Fibroblast of lung (primary cell): ENCODE measurements around the gene AATF. TPM values are rescaled to one million over a fixed set of nuclear protein-coding genes. Genes with fewer than 3 reads are reported as not detected.

Source experiments
- DNase-seq, 2 donors: peaks; one replicate each; pipeline versions ENCODE4 v3.0.0 to v3.0.0-alpha.2; 2010; ENCODE audit warnings: low read depth in 2 of 2
- H2AFZ ChIP-seq: 2 replicates; pipeline ENCODE4 v1.5.1; 2012; ENCODE audit warnings: low read length, control low read depth, inconsistent platforms
- H3K27ac ChIP-seq: 2 replicates; pipeline ENCODE4 v1.5.1; 2011; ENCODE audit warnings: low read length, control low read depth; ENCODE audit not compliant: insufficient read depth
- H3K27me3 ChIP-seq: 2 replicates; pipeline ENCODE4 v1.5.1; 2011; ENCODE audit warnings: mild to moderate bottlenecking, low read length; ENCODE audit not compliant: control insufficient read depth, insufficient read depth
- H3K36me3 ChIP-seq: 2 replicates; pipeline ENCODE4 v1.5.1; 2011; ENCODE audit warnings: low read length; ENCODE audit not compliant: control insufficient read depth, insufficient read depth
- H3K4me1 ChIP-seq: 2 replicates; pipeline ENCODE4 v1.5.1; 2011; ENCODE audit warnings: low read length; ENCODE audit not compliant: control insufficient read depth, insufficient read depth; ENCODE audit errors: extremely low read depth
- H3K4me2 ChIP-seq: 2 replicates; pipeline ENCODE4 v1.5.1; 2011; ENCODE audit warnings: low read length, control low read depth; ENCODE audit not compliant: insufficient read depth; ENCODE audit errors: extremely low read depth
- H3K4me3 ChIP-seq, 4 experiments: fragments of 200-600 bp in 1 of 4; sonication (generic) in 1 of 4; replicated peaks in 1 of 4; 2 replicates each; pipeline ENCODE4 v1.5.1; 2011 to 2016; ENCODE audit warnings: low read length in 4 of 4, low read depth in 3 of 4, mild to moderate bottlenecking in 3 of 4, control low read depth in 2 of 4, inconsistent platforms in 1 of 4, mixed read lengths in 1 of 4; ENCODE audit not compliant: insufficient read depth in 1 of 4; ENCODE audit errors: control extremely low read depth in 1 of 4
- H3K79me2 ChIP-seq: 2 replicates; pipeline ENCODE4 v1.5.1; 2012; ENCODE audit warnings: mild to moderate bottlenecking, low read length, inconsistent platforms; ENCODE audit not compliant: control insufficient read depth, insufficient read depth
- H3K9ac ChIP-seq: 2 replicates; pipeline ENCODE4 v1.5.1; 2011; ENCODE audit warnings: mild to moderate bottlenecking, low read length, control low read depth; ENCODE audit not compliant: insufficient read depth
- H3K9me3 ChIP-seq: 2 replicates; pipeline ENCODE4 v1.5.1; 2012; ENCODE audit warnings: low read depth, low read length; ENCODE audit not compliant: control insufficient read depth, insufficient read depth
- H4K20me1 ChIP-seq: 2 replicates; pipeline ENCODE4 v1.5.1; 2011; ENCODE audit warnings: low read length; ENCODE audit not compliant: control insufficient read depth, insufficient read depth; ENCODE audit errors: extremely low read depth
- EZH2 ChIP-seq: IDR thresholded peaks from 2 replicates; pipeline ENCODE4 v1.5.1; 2012; ENCODE audit warnings: low read length, control low read depth, mild to moderate bottlenecking; ENCODE audit errors: missing control alignments
- polyA plus RNA-seq, 2 donors: library from polyadenylated mRNA; depleted of rRNA in 1 of 2; stranded (reverse) in 1 of 2; unstranded in 1 of 2; fragments of >200 nt; gene quantifications; 2 replicates each; pipeline ENCODE4 v1.2.1, GENCODE V29; 2011 to 2012; ENCODE audit warnings: missing spikeins in 1 of 2
- total RNA-seq: library from RNA; depleted of rRNA; stranded (reverse); fragments of >200 nt; gene quantifications from 2 replicates; pipeline ENCODE4 v1.2.1, GENCODE V29; 2014
- TF ChIP-seq, protein P1 (sequence below), 2 donors: IDR thresholded peaks in 1 of 2; conservative IDR thresholded peaks in 1 of 2; 1 replicate in 1 of 2; 2 replicates in 1 of 2; pipeline ENCODE4 v1.5.1; 2011 to 2012; ENCODE audit warnings: low read length in 2 of 2, control low read depth in 1 of 2, inconsistent platforms in 1 of 2, low read depth in 1 of 2, mild to moderate bottlenecking in 1 of 2

Gene AATF
- total and polyA plus RNA-seq, 2 donors (not counting 1 experiment from before 2014, with no cell fraction given) = 11.9 to 30.7 TPM

DNA sequence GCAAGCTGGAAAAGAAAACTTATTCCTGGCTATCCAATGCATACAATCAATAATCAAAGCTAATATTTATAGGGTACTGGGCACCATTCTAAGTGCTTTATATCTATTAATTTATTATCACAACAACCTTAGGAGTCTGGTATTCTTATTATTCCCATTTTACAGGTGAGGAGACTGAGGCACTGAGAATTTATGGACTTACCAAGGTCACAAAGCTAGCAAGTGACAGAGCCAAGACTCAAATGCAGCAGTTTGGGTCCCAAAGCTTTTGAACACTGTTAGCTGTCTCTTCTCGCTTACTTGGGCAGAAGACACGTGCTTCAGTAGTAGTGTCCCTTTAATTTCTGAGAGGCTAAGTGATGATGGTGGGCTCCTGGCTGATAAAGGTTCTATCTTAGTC, 152.6 kb downstream of the AATF start:
- TF ChIP-seq, protein P1, sequence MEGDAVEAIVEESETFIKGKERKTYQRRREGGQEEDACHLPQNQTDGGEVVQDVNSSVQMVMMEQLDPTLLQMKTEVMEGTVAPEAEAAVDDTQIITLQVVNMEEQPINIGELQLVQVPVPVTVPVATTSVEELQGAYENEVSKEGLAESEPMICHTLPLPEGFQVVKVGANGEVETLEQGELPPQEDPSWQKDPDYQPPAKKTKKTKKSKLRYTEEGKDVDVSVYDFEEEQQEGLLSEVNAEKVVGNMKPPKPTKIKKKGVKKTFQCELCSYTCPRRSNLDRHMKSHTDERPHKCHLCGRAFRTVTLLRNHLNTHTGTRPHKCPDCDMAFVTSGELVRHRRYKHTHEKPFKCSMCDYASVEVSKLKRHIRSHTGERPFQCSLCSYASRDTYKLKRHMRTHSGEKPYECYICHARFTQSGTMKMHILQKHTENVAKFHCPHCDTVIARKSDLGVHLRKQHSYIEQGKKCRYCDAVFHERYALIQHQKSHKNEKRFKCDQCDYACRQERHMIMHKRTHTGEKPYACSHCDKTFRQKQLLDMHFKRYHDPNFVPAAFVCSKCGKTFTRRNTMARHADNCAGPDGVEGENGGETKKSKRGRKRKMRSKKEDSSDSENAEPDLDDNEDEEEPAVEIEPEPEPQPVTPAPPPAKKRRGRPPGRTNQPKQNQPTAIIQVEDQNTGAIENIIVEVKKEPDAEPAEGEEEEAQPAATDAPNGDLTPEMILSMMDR (conservative IDR thresholded peaks at IDR 0.05 in 1 of 2, IDR thresholded peaks at IDR 0.05 in 1 of 2; ENCODE audit: low read depth in 1 of 2, low read length in 2 of 2) = no peak
- no peak for TF ChIP-seq EZH2
- H3K9ac ChIP-seq = no peak overlapping the region
- H3K9me3 ChIP-seq = no peaks in the 10 kb centered on the region
- no peak for DNase-seq
- H3K27me3 ChIP-seq = no peaks in the 10 kb centered on the region
- no peak overlapping the region for H2AFZ ChIP-seq
- H3K4me2 ChIP-seq = no peak overlapping the region
- H3K4me1 ChIP-seq = no peaks in the 10 kb centered on the region
- no peaks in the 10 kb centered on the region for H3K79me2 ChIP-seq
- H3K36me3 ChIP-seq = peaks cover 19% of the 10 kb centered on the region
- no peak overlapping the region for H3K27ac ChIP-seq
- H4K20me1 ChIP-seq = no peaks in the 10 kb centered on the region
- H3K4me3 ChIP-seq = no peak overlapping the region

DNA sequence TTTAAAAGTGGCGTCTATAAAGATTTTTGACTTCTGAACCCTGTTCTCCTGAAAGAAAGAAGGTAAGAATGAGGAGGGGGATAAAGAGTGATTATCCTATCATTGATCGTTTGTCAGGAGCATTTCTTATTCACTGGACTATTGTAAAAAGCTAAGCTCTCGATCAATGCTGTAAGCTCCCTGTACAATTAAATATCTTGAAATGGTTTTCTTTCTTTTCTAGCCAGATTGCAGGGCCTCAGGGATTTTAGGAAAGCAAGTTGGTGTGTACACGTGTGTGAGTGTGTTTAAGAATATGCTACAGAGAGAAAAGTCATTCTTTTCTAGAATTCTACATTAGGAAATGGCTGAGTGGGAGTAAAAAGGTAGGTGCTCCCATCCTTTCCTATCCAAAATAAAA, 154.5 kb downstream of the AATF start:
- Histone ChIP-seq H3K4me2 (no peak overlapping the region), H3K4me1 (no peaks in the 10 kb centered on the region), H3K4me3 (no peak overlapping the region), H3K9ac (no peak overlapping the region), H3K9me3 (no peaks in the 10 kb centered on the region), H3K36me3 (peaks cover 6% of the 10 kb centered on the region), H4K20me1 (no peaks in the 10 kb centered on the region), H3K27ac (no peak overlapping the region), H3K79me2 (no peaks in the 10 kb centered on the region), H3K27me3 (no peaks in the 10 kb centered on the region), H2AFZ (no peak overlapping the region)
- TF ChIP-seq, protein P1 (conservative IDR thresholded peaks at IDR 0.05 in 1 of 2, IDR thresholded peaks at IDR 0.05 in 1 of 2; ENCODE audit: low read depth in 1 of 2, low read length in 2 of 2) = no peak
- no peak for TF ChIP-seq EZH2
- no peak for DNase-seq

GRCh38 chr17:37106049-37106448, 157.3 kb downstream of the AATF start:
- H3K36me3 ChIP-seq = peaks cover 6% of the 10 kb centered on the region
- H3K27me3 ChIP-seq = no peaks in the 10 kb centered on the region
- no peaks in the 10 kb centered on the region for H3K79me2 ChIP-seq
- no peaks in the 10 kb centered on the region for H4K20me1 ChIP-seq
- no peak for TF ChIP-seq EZH2
- TF ChIP-seq, protein P1 (conservative IDR thresholded peaks at IDR 0.05 in 1 of 2, IDR thresholded peaks at IDR 0.05 in 1 of 2; ENCODE audit: low read depth in 1 of 2, low read length in 2 of 2) = no peak
- no peak overlapping the region for H2AFZ ChIP-seq
- no peak overlapping the region for H3K9ac ChIP-seq
- H3K4me1 ChIP-seq = no peaks in the 10 kb centered on the region
- no peak overlapping the region for H3K27ac ChIP-seq
- H3K4me2 ChIP-seq = no peak overlapping the region
- no peak for DNase-seq
- no peak overlapping the region for H3K4me3 ChIP-seq
- H3K9me3 ChIP-seq = no peaks in the 10 kb centered on the region

Other genes starting within 250 kb of the AATF start
- not detected in 2 replicates for gene LHX1, start 11.5 kb upstream of the AATF start, total RNA-seq
- gene LHX1, start 11.5 kb upstream of the AATF start, polyA plus RNA-seq = not detected in 2 replicates